GM23248 (cell line): ENCODE measurements around the gene PLA2G2F. TPM values are rescaled to one million over a fixed set of nuclear protein-coding genes. Genes with fewer than 3 reads are reported as not detected.

Experiments used
- DNase-seq: peaks from one replicate; pipeline ENCODE4 v3.0.0-alpha.2; 2015
- H2AFZ ChIP-seq: fragments of 200-600 bp; sonication (generic); 2 replicates; pipeline ENCODE4 v1.6.1; 2016; ENCODE audit warnings: antibody characterized with exemption
- H3F3A ChIP-seq: fragments of 200-600 bp; sonication (generic); 2 replicates; pipeline ENCODE4 v1.6.1; 2016; ENCODE audit warnings: mild to moderate bottlenecking, antibody characterized with exemption, mixed run types; ENCODE audit not compliant: insufficient read depth
- H3K27ac ChIP-seq: fragments of 200-600 bp; sonication (generic); 2 replicates; pipeline ENCODE4 v1.5.1; 2016; ENCODE audit warnings: mild to moderate bottlenecking
- H3K27me3 ChIP-seq: fragments of 200-600 bp; sonication (generic); replicated peaks from 2 replicates; pipeline ENCODE4 v1.6.1; 2016; ENCODE audit warnings: mild to moderate bottlenecking; ENCODE audit not compliant: insufficient read depth
- H3K36me3 ChIP-seq: fragments of 200-600 bp; sonication (generic); 2 replicates; pipeline ENCODE4 v1.6.1; 2016; ENCODE audit warnings: low read depth, mild to moderate bottlenecking
- H3K4me1 ChIP-seq: fragments of 200-600 bp; sonication (generic); 2 replicates; pipeline ENCODE4 v1.6.1; 2016; ENCODE audit warnings: mild to moderate bottlenecking; ENCODE audit not compliant: insufficient read depth
- H3K4me2 ChIP-seq: fragments of 200-600 bp; sonication (generic); one replicate; pipeline ENCODE4 v1.6.1; 2016; ENCODE audit warnings: mild to moderate bottlenecking; ENCODE audit not compliant: unreplicated experiment
- H3K4me3 ChIP-seq: fragments of 200-600 bp; sonication (generic); 2 replicates; pipeline ENCODE4 v1.5.1; 2016; ENCODE audit warnings: mild to moderate bottlenecking
- H3K79me2 ChIP-seq: fragments of 200-600 bp; sonication (generic); 2 replicates; pipeline ENCODE4 v1.6.1; 2016; ENCODE audit warnings: mild to moderate bottlenecking; ENCODE audit not compliant: insufficient read depth
- H3K9ac ChIP-seq: fragments of 200-600 bp; sonication (generic); 2 replicates; pipeline ENCODE4 v1.6.1; 2016; ENCODE audit warnings: mild to moderate bottlenecking
- H3K9me2 ChIP-seq: fragments of 200-600 bp; sonication (generic); 2 replicates; pipeline ENCODE4 v1.6.1; 2016; ENCODE audit warnings: mixed run types, mild to moderate bottlenecking, moderate library complexity; ENCODE audit not compliant: insufficient read depth
- H3K9me3 ChIP-seq: fragments of 200-600 bp; sonication (generic); one replicate; pipeline ENCODE4 v1.6.1; 2017; ENCODE audit warnings: low read depth
- H4K20me1 ChIP-seq: fragments of 200-600 bp; sonication (generic); 2 replicates; pipeline ENCODE4 v1.6.0; 2016; ENCODE audit not compliant: insufficient read depth
- EZH2 ChIP-seq: fragments of 200-600 bp; sonication (generic); IDR thresholded peaks from 2 replicates; pipeline ENCODE4 v1.6.1; 2018; ENCODE audit warnings: antibody characterized with exemption, mild to moderate bottlenecking; ENCODE audit not compliant: insufficient read depth, poor library complexity, severe bottlenecking
- EZH2phosphoT487 ChIP-seq: fragments of 200-600 bp; sonication (generic); IDR thresholded peaks from 2 replicates; pipeline ENCODE4 v1.6.1; 2018; ENCODE audit warnings: antibody characterized with exemption, moderate library complexity, mild to moderate bottlenecking, low read depth; ENCODE audit not compliant: insufficient read depth
- WGBS, 2 experiments: methylation state at CpG; one replicate each; pipeline ENCODE4 v1.1.6; 2015 to 2017; ENCODE audit warnings: low lambda C conversion rate in 2 of 2, low coverage in 1 of 2; ENCODE audit errors: missing lambda C conversion rate in 2 of 2; 5-methylcytosine and 5-hydroxymethylcytosine counted together
- in situ Hi-C: fragments of 300-500 bp; cut with MboI; formaldehyde crosslinking; loops from 2 replicates; pipeline ENCODE4 v1.15.0; 2020
- polyA plus RNA-seq: library from polyadenylated mRNA; unstranded; fragments of >200 nt; fragmentation: Nextera tagmentation; extraction: Ambion mirVana; gene quantifications from 2 replicates; pipeline ENCODE4 v1.2.1, GENCODE V29; 2016
- total RNA-seq: library from RNA; depleted of rRNA; stranded (reverse); fragments of >200 nt; shearing (Covaris generic); gene quantifications from 2 replicates; pipeline ENCODE4 v1.2.3, GENCODE V29; 2014

The PLA2G2F gene
- total and polyA plus RNA-seq, 2 experiments from 2014 or later = not detected

DNA sequence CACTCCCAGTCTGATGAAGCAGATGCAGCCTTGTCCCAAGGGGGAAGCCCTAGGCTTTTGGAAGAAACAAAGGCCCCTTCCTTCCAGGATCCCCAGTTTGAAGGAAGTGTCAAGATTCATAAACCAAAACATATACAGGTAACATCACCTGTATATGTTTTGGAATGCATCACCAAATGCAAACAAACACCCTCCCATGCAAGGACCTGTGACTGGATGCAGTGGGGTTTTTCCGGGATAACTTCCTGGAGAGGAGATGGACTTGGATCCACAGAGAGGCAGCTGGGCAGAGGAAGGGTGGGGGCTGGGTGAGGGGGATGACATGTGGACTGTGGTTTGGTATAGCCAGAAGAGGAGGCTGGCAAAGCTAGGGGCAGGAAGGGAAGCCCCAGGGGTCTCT is 1.5 kb upstream of the PLA2G2F start:
- Histone ChIP-seq H3K27me3 (no peaks in the 10 kb centered on the region), H3K4me1 (no peaks in the 10 kb centered on the region), H3K36me3 (no peaks in the 10 kb centered on the region), H3K27ac (no peak overlapping the region), H3K79me2 (no peaks in the 10 kb centered on the region), H4K20me1 (no peaks in the 10 kb centered on the region), H3K4me3 (no peak overlapping the region), H3F3A (no peaks in the 10 kb centered on the region), H3K9me3 (no peaks in the 10 kb centered on the region), H3K9me2 (no peaks in the 10 kb centered on the region), H3K9ac (no peak overlapping the region), H2AFZ (no peak overlapping the region), H3K4me2 (no peak overlapping the region)
- DNase-seq = no peak
- WGBS, 2 experiments = 48 to 54% methylated on average over 1 of the region's 1 CpG
- in situ Hi-C loops = no loop called here
- TF ChIP-seq EZH2 = no peak
- no peak for TF ChIP-seq EZH2phosphoT487

DNA sequence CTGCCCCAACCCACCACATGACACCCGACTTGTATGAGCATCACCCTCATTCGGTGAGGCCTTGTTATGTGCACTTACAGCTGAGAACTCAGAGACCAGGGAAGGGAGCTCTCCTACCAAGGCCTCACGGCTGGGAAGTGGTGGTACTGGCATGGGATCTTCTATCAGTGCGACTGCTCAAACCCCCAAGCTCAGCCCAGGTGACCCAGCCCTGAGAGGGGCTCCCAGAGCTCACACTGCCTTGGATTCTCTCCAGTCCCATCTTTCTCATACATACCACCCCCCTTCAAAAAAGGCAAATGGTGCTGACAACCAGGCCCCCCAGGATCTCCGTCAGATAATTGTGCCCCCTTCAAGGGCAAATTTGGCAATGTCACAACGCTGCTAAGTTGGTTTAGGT is 777 bp upstream of the PLA2G2F start:
- H3K4me1 ChIP-seq = no peaks in the 10 kb centered on the region

DNA sequence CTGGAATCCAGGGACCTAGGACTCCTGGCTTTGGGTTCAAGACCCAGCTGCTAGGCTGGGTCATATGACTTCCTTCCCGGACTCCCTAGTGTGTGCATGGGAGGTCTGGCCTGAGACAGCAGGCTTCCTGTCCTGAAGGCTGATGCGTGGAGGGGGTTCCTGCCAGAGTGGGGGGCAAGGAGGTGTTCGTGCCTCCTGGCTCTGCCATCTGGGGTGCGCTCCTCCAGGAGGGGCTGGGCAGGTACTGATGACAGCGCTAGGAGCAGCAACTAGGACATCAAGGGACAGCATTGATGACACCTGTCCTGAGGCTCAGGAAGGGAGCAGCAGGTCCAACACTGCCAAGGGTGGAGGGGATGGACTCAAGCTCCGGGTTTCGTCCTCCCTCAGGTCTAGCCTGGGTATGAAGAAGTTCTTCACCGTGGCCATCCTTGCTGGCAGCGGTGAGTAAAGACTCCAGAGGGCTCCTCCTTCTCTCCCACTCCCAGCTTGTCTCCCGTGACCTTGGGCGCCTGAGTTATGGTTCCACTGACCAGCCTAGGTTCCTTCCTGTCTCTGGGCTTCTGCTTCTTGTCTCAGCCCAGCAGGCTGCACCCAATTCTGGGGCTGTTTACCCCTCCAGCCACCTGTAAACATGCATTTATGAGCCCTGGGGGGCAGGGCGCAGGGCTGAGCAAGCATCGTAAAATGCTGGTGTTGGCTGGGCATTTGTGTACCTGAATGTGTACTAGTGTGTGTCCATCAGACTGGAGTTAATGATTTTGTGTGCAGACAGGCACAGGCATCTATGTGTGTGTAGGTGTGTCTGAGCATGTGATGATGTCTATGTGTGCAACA is 871 bp downstream of the PLA2G2F start:
- no peak overlapping the region for H3K9ac ChIP-seq
- no peak overlapping the region for H2AFZ ChIP-seq
- no peaks in the 10 kb centered on the region for H3K9me3 ChIP-seq
- WGBS, 2 experiments = 56 to 62% methylated on average over 13 of the region's 13 CpGs
- H4K20me1 ChIP-seq = no peaks in the 10 kb centered on the region
- no peaks in the 10 kb centered on the region; the same call in 1 of the 2 replicates for H3K27me3 ChIP-seq
- no peak overlapping the region for H3K4me2 ChIP-seq
- TF ChIP-seq EZH2 (no peak), EZH2phosphoT487 (no peak)
- no peaks in the 10 kb centered on the region for H3K36me3 ChIP-seq
- no peaks in the 10 kb centered on the region for H3F3A ChIP-seq
- no peak overlapping the region for H3K27ac ChIP-seq
- H3K9me2 ChIP-seq = no peaks in the 10 kb centered on the region
- H3K4me1 ChIP-seq = no peaks in the 10 kb centered on the region
- in situ Hi-C loops = no loop called here
- no peaks in the 10 kb centered on the region for H3K79me2 ChIP-seq
- H3K4me3 ChIP-seq = no peak overlapping the region
- no peak for DNase-seq

More for the DNA sequence above, 777 bp upstream of the PLA2G2F start:
- Histone ChIP-seq H3K9me3 (no peaks in the 10 kb centered on the region), H3F3A (no peaks in the 10 kb centered on the region), H3K27me3 (no peaks in the 10 kb centered on the region; the same call in 1 of the 2 replicates), H3K27ac (no peak overlapping the region), H3K9ac (no peak overlapping the region), H3K4me3 (no peak overlapping the region), H2AFZ (no peak overlapping the region), H3K36me3 (no peaks in the 10 kb centered on the region), H3K4me2 (no peak overlapping the region), H3K9me2 (no peaks in the 10 kb centered on the region), H4K20me1 (no peaks in the 10 kb centered on the region), H3K79me2 (no peaks in the 10 kb centered on the region)
- TF ChIP-seq EZH2phosphoT487 (no peak), EZH2 (no peak)
- in situ Hi-C loops = no loop called here
- no peak for DNase-seq
- WGBS, 2 experiments = 73 to 77% methylated on average over 6 of the region's 6 CpGs

DNA sequence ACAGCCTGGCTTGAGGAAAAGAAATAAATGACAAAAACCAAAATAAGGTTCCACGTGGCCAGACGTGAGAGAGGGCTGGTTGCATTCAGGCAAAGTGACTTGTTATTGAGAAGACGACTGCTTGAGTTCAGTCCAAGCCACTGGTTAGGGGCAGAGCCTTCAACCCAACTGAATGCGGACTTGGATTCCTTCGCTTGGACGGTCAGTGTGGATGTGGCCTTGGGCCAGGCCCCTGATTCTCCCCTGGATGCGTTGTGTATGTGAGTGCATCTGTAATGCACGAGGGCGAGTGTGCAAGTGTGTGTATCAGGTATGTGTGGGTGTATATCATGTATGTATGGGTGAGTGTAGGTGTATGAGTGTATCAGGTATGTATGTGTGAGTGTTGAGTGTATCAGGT is 1.9 kb downstream of the PLA2G2F start:
- Histone ChIP-seq H4K20me1 (no peaks in the 10 kb centered on the region), H3K4me1 (no peaks in the 10 kb centered on the region), H3K4me3 (no peak overlapping the region), H3K4me2 (no peak overlapping the region), H3K9me3 (no peaks in the 10 kb centered on the region), H3K9ac (no peak overlapping the region), H2AFZ (no peak overlapping the region), H3K27ac (no peak overlapping the region), H3K9me2 (no peaks in the 10 kb centered on the region), H3F3A (no peaks in the 10 kb centered on the region), H3K79me2 (no peaks in the 10 kb centered on the region), H3K27me3 (no peaks in the 10 kb centered on the region; the same call in 1 of the 2 replicates), H3K36me3 (no peaks in the 10 kb centered on the region)
- in situ Hi-C loops = no loop called here
- 55 to 60% methylated on average over 9 of the region's 9 CpGs for WGBS, 2 experiments
- TF ChIP-seq EZH2 (no peak), EZH2phosphoT487 (no peak)
- DNase-seq = no peak
